LHCN-M2 (cell line): ENCODE measurements around the gene GPRIN1. TPM values are rescaled to one million over a fixed set of nuclear protein-coding genes. Genes with fewer than 3 reads are reported as not detected.
"Not testable (repeated sequence)": the region's sequence is repeated elsewhere in the genome, so short reads cannot be mapped to it uniquely, and the experiment has no call there.

Experiments
- DNase-seq: peaks from one replicate; pipeline ENCODE4 v3.0.0-alpha.2; 2012; ENCODE audit warnings: low read depth
- total RNA-seq: library from RNA; depleted of rRNA; stranded (reverse); fragments of >200 nt; gene quantifications from 2 replicates; pipeline ENCODE4 v1.2.3, GENCODE V29; 2014

GPRIN1 gene
- total RNA-seq, 1 experiment from 2014 or later: 11.7 TPM

DNA sequence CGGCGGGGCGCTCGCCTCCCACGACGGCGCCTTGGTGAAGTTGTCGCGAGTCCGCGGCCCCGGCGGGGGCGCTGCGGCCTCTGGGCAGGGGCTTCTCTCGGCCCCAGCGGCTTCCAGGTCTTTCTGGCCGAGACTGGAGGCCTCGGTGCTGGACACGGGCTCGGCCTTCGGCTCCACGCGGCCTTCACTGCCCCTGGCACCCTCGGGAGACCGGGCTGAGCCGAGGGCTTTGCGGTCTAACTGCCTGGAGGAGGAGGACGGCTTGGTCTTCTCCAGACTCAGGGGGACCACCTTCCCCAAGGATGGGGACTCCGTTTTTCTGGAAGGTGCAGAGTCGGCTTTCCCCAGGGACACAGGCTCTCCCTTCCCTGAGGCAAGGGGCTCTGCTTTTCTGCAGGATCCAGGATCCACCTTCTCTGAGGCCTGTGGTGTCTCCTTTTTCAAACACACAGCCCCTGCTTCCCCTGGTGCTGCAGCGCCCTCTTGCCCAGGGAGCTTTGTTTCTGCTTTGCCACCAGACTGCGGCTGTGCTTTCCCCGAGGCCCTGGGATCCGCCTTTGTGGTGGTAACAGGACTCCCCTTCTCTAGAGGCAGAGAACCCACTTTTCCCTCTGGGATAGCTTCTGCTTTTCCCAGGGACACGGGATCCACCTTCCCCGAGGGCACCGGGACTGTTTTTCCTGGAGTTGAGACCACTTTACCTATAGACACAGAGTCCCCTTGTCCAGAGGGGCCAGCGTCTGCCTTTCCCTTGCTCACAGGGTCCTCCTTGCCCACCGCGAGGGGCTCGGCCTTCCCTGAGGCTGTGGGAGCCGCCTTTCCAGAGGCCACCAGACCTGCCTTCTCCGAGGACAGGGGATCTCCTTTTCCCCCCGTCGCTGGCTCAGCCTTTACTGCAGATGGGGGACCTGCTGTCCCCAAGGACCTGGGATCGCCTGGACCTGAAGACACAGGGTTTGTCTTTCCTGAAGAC, 12.3 kb downstream of the GPRIN1 start:
- no peak for DNase-seq

DNA sequence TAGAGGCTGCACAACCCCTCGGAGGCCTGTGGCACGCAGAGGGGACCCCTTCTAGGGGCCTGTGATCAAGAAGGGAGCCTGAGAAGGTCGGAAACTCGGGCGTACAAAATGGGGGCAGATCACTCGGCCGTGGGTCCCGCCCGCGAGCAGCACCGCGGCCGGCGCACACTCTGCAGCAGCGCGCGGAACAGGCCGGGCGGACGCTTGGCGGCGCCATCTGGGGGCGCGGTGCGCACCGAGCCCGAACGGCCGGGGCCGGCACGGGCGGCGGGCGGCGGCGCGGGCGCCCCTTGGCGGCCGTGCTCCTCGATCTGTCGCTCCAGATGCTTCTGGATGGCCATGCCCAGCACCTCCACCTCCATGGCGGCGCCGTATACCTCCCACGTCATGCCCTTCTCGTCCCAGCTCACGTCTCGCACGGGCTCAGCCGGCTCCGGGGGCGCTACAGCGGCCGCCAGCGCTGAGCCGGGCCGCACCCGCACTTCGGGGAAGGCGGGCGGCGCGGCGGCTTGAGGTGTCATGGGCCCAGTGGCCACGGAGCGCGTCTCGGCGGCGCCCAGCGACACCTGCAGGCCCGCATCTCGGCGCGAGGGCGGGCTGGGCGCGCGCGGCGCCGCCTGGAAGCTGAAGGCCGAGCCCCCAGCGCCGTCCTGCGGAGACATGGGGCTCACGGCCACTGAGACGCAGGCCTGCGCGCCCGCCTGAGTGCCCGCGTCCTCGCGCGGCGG, 13.1 kb downstream of the GPRIN1 start:
- DNase-seq: no peak

DNA sequence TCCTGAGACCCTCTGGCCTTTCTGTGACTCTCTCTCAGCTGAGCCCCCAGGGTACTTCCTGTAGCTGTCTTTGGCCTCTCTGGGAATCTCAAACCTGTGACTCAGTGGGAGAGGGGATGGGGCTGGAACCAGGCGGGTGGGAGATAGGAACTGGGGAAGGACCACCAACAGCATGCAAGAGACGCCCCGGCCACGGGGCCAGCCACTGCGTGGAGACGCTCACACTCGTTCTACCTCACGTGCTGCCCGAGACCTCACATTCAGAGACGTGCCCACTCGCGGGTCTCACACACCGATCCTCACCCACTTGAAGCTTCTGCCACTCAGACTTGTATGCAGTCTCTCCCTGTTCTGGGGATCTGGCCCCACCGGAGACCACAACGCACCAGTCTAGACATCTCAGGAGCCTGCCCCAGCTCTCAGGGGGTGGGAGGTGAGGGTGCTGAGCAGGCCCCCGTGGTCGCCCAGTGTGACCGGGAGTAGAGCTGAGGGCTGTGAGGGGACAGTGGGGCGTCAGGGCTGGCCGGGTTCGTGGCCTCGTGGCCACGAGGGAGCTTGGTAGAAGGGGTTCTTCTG, 13.8 kb downstream of the GPRIN1 start:
- no peak for DNase-seq

DNA sequence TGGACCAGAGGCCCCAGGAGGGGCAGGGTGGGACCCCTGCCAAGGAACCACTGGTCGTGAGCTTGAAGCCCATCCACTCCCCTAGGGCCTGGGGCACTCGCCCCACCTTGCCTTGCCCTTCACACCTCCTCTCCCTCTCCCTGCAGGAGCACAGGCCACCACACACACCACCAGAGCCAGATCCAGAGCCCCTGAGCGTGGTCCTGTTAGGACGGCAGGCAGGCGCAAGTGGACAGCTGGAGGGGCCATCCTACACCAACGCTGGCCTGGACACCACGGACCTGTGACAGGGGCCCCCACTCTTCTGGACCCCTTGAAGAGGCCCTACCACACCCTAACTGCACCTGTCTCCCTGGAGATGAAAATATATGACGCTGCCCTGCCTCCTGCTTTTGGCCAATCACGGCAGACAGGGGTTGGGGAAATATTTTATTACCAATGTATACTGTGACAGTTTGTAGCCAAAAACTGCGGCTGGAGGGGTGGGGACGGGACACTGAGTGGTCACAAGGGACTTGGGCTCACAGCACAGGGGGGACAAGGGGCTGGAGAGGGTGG, 14.5 kb downstream of the GPRIN1 start:
- DNase-seq: no peak

DNA sequence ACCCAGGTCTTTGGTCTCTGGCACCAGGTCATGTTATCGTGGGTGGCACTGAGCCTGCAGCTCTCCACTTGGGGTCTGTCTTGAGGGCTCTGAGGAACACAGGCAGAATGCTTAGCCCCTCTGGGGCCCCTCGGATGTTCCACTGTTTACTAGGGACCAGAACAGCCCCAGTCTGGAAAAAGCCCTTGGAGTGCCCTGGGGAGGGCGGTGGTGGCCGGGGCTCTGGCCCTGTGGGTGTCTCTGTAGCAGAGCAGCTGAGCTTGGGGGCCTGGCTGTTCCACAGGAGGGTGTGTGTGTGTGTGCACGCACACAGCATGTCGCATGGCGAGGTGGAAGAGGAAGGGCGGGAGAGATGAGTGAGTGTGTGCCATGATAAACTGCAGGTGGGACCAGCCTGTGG, 15.4 kb downstream of the GPRIN1 start:
- no peak for DNase-seq

DNA sequence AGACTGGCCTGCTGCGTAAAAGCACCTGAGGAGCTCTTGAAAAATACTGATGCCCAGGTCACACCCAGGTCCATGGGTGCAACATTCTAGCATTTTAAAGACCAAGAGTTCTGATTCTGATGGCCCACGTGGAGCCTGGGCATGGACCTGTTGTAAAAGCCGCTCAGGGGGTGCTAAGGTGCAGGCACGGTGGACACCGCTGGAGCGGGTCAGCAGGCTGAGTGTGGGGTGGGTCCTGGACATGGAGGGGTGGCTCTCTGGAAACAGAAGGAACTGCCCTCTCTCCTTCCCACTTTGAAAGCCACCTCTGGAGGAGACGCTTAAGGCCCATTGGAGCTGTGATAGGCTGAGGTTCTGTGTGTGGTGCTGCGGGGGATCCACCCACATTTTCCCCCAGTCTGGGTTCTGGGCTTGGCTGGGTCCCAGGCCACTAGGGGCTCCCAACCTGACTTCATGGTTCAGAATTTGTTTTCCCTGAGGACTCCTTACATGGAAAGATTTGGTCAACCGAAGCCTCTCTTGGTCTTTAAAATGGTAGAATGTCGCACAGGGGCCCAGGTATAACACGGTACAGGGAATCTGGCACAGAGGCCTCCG, 16.6 kb downstream of the GPRIN1 start:
- no peak for DNase-seq

DNA sequence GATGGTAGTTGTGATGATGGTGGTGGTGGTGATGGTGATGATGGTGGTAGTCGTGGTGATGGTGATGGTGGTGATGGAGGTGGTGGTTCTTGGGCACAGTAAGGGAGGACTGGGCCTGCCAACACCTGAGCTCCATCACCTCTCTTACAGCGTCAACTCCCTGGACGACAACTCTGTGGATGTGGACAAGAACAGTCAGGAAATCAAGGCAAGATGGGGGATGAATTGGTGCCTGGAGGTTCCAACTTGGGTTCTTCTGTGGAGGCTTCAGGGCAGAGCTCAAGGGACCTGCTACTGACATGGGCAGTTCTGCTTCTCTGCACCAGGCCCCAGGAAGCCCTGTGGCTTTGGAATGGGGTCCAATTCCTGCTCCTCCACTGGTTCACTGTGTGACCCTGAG, 17.4 kb downstream of the GPRIN1 start:
- DNase-seq: no peak

DNA sequence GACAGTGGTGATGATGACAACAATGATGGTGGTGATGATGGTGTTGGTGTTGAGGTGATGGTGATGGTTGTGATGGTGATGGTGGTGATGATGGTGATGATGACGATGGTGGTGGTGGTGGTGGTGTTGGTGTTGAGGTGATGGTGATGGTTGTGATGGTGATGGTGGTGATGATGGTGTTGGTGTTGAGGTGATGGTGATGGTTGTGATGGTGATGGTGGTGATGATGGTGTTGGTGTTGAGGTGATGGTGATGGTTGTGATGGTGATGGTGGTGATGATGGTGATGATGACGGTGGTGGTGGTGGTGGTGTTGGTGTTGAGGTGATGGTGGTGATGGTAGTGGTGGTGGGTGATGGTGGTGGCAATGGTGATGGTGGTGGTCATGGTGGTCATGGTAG, 18.3 kb downstream of the GPRIN1 start:
- DNase-seq: not testable (repeated sequence)

DNA sequence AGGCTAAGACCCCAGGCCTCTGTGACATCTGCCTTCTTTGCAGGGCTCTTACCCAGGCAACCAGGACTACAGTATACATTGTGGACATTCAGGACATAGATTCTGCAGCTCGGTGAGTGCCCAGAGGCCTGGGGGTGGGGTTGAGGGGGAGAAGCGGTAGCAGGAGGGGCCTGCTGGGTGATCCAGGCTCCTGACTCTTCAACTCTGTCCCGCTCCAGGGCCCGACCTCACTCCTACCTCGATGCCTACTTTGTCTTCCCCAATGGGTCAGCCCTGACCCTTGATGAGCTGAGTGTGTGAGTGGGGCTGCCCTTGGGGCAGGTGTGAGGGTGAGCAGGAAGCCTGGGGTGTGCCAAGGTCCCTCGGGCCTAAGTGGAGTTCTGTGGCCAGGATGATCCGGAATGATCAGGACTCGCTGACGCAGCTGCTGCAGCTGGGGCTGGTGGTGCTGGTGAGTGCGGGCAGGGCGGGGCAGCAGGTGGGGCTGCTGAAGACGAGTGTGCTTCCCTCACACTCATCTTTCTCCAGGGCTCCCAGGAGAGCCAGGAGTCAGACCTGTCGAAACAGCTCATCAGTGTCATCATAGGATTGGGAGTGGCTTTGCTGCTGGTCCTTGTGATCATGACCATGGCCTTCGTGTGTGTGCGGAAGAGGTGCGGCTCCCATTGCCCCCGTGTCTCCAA, 19.8 kb downstream of the GPRIN1 start:
- no peak for DNase-seq

DNA sequence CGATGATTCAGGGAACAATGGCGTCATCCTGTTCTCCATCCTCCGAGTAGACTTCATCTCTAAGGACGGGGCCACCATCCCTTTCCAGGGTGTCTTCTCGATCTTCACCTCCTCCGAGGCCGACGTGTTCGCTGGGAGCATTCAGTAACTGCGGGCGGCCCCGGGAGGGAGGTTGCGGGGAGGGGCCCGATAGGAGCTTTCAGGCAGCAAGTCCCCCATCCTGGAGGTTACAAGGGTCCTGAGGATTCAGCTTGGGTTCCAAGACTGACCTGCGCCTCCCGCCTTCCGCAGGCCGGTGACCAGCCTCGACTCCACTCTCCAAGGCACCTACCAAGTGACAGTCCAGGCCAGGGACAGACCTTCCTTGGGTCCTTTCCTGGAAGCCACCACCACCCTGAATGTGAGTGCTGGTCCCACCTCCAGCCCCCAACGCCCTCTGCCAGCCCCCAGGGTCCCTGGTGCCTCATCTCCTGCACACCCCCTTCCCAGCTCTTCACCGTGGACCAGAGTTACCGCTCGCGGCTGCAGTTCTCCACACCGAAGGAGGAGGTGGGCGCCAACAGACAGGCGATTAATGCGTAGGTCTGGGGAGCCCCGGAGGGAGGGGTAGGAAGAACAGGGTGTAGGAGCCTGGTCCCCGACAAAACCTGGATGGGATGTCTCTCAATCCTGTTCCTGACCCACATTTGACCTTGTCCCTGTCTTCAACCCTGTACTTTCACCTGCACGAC, 20.8 kb downstream of the GPRIN1 start:
- no peak for DNase-seq

DNA sequence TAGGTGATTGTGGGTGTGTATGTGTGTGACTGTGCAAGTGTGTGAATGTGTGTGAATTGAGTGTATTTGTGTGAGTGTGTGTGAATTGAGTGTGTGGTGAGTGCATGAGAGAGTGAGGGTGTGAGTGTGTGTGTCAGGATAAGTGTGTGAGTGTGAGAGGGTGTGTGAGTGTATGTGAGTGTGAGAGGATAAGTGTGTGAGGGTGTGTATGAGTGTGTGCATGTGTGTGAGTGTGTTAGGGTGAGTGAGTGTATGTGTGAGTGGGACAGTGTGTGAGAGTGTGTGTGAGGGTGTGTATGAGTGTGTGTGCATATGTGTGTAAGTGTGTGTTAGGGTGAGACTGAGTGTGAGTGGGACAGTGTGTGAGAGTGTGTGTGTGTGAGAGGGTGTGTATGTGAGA, 21.7 kb downstream of the GPRIN1 start:
- DNase-seq: no peak

DNA sequence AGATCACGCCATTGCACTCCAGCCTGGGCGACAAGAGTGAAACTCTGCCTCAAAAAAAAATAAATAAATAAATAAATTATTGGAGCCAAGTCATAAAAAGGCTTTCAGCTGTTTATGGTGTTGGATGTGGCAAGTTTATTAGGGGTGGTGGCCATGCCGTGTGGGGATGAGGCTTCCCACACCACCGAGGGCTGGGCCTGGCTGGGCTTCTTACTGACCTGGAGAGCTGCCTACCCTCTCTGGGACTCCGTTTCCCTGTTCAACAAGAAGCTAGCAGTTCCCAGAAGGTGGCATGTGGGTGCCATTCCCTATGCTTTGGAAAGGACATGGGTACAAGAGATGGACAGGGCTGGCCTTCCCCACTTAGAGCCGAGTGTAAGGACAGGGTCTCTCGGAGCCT, 22.6 kb downstream of the GPRIN1 start:
- DNase-seq: no peak

DNA sequence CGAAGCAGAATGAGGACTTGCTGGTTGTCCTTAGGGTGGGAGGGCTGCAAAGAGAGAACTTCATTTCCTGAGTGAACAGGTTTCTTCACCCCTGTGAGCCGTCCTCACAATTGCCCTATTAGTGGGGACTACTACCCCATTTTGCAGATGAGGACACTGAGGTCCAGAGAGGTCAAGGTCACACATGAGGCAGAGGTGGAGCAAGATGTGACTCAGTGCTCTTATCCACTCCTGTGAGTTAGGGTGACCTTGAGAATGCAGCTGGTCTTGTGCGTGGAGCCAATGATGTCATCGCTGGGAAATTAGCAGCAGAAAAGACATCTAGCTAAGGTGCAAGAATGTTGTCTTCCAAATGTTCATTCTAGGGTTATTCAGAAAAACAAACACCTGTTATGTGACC, 26.9 kb downstream of the GPRIN1 start:
- no peak for DNase-seq

DNA sequence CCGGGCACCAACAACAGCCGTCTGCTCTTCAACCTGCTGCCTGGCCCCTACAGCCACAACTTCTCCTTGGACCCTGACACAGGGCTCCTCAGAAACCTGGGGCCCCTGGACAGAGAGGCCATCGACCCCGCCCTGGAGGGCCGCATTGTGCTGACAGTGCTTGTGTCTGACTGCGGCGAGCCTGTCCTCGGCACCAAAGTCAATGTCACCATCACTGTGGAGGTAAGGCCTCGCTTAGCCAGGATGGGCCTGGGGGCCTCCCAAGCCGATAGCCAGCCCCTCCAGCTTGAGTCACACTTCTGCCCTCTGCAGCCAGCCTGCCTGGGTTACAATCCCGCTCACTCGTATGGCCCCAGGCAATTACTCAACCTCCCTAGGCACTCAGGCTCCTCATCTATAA, 28.6 kb downstream of the GPRIN1 start:
- DNase-seq: no peak

DNA sequence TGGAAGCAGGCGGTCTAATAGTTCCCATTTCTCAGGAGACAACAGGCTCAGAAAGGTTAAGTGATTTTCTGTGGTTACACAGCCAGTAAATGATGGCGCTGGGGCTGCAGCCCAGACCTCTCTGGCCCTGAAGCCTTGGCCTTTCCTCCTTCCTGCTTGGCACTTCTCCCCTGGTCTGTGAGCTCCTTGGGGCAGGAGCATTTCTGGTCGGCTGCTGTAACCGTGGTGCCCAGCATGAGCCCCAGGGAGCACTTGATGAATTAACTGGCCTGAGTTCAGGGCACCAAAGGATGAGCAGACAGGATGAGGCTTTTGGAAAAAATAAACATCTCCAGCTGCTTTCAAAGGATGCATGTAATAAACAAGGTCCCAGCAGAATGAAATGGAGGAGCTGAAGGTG, 30.6 kb downstream of the GPRIN1 start:
- DNase-seq: no peak

DNA sequence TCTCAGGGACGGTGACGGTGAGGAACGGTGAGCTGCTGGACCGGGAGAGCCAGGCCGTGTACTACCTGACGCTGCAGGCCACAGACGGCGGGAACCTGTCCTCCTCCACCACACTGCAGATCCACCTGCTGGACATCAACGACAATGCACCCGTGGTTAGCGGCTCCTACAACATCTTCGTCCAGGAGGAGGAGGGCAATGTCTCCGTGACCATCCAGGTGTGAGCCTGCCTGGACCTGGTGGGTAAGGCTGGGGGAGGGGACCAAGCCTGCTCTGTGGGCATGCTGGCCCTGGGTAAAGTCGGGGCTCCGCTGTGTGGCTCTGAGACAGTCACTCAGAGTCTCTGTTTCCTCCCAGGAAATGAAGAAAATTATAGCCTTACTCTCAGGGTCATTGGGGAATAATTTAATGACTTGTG, 31.6 kb downstream of the GPRIN1 start:
- DNase-seq: no peak

DNA sequence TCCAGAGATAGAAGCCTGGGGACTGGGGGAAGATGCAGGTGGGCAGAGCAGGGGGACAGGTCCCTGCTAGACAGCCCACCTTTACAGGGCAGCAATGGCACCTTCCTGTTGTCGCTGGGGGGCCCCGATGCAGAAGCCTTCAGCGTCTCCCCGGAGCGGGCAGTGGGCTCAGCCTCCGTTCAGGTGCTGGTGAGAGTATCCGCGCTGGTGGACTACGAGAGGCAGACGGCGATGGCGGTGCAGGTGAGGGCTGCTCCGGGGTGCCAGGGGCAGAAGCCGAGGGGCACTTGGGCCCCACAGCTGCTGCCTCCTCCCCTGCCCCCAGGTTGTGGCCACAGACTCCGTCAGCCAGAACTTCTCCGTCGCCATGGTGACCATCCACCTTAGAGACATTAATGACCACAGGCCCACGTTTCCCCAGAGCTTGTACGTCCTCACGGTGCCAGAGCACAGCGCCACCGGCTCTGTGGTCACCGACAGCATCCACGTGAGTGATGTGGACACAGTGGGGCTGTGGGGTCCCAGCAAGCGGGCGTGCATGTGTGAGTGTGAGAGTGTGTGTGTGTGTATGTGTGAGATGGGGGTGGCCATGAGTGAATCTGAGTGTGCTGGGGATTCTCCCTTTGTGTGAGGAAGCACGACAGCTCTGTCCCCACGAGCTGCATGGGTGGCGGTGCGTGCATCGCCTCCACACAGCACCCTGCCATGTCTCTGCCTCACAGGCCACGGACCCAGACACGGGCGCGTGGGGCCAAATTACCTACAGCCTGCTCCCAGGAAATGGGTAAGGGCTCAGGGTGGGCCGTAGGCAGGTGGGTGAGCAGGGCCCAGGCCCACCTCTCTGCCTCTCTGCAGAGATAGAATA, 32.4 kb downstream of the GPRIN1 start:
- no peak for DNase-seq

DNA sequence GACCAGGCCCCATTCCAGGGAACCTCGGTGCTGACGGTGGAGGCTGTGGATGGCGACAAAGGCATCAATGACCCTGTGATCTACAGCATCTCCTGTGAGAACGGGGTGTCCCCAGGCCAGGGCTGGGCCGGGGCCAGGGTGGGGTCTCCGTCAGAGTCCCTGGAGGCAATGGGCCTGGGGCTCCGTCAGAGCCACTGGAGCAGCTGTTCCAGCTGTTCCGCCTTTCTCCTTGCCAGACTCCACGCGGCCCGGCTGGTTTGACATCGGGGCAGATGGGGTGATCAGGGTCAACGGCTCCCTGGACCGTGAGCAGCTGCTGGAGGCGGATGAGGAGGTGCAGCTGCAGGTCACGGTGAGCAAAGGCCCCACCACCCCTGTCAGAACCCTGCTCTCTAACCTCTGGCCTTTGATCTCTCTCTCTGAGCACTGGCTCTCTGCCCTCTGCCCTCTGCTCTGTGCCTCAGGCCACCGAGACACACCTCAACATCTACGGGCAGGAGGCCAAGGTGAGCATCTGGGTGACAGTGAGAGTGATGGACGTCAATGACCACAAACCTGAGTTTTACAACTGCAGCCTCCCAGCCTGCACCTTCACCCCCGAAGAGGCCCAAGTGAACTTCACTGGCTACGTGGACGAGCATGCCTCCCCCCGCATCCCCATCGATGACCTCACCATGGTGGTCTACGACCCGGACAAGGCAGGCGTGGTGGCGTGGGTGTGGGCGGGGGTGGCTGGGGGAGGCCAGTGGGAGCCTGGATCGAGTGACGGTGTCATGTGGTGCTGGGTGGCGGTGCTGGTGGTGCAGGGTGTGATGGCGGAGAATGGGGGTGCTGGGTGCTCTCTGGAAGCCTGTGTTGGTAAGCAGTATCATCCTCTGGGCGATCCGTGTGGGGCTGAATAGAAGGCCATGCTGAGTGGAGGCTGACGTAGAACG, 34.2 kb downstream of the GPRIN1 start:
- no peak for DNase-seq
